Measurements from ENCODE around the gene SF3A2.

SF3A2 gene

DNA sequence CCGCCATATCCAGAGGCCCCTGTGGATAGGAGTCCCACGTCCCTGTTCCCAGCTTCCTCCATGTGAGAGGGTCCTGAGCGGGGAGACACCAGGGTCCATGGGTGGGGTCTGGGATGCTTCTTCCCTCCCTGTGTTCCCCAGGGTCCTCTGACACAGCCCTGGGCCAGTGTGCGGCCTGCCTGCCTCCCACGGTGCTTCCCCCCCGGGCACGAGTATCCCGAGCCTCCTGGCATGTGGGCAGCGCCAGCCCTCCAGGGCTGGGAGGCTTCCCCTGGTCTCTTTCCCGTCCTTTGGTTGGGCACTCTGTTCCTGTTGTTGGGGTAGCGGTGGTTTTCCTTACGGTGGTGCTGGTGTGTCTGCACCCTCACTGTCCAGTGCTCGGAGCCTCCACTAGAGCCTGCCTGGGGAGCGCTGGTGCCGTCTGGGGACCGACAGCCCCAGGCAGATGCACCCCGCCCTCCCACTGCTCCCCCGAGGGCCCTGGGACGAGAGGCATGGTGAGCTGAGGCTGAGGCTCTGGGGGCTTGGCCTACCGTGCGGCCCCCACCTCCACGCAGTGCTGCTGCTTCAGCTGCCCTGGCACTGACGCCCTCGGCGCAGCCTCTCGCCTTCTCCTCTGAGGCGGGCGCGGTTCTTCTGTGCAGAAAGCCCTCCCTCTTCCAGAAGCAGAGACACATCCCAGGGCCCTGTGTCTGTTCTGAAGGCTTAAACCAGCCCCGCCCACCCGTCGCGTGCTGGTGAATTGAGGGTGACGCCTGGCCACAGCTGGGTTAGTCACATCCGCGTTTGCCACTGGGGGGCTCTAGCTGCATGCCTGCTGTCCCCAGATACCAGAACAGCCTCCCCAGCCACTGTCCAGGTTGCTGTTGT, 28.4 kb upstream of the SF3A2 start:
- Histone ChIP-seq H3K4me3 (ENCODE audit: low read depth, low read length) (no peak overlapping the region), H3K36me3 (ENCODE audit: insufficient read depth, low read length) (no peaks in the 10 kb centered on the region), H2AFZ (ENCODE audit: low read length, unreplicated experiment) (no peak overlapping the region), H3K27ac (ENCODE audit: low read depth, low read length) (peak overlapping the region; percentile 76), H3K79me2 (ENCODE audit: control insufficient read depth, insufficient read depth, low read length, unreplicated experiment) (no peaks in the 10 kb centered on the region), H3K4me1 (ENCODE audit: control insufficient read depth, insufficient read depth, low read length, unreplicated experiment) (peaks cover 15% of the 10 kb centered on the region), H3K27me3 (ENCODE audit: insufficient read depth, low read length) (no peaks in the 10 kb centered on the region)

DNA sequence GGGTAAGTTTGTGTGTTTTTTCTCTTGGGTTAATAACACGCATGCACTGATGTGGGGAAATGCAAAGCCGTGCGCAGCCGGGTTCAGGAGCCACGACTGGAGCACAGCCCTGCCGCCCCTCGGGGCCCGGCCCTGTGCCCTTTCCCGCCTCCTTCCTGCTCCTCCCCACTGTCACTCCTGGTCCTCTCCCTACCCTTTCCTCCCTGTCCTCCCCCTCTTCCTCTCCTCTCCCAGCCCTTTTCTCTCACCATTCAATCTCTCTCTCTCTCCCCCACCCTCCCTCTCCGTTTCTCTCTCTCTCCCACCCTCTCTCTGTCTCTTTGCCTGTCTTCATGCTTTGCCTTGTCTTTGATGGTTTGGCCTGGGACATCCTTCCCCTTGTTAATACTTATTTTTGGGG, 27.6 kb upstream of the SF3A2 start:
- Histone ChIP-seq H3K4me1 (ENCODE audit: control insufficient read depth, insufficient read depth, low read length, unreplicated experiment) (peaks cover 15% of the 10 kb centered on the region), H3K36me3 (ENCODE audit: insufficient read depth, low read length) (no peaks in the 10 kb centered on the region), H3K27ac (ENCODE audit: low read depth, low read length) (peak overlapping the region; percentile 76)

DNA sequence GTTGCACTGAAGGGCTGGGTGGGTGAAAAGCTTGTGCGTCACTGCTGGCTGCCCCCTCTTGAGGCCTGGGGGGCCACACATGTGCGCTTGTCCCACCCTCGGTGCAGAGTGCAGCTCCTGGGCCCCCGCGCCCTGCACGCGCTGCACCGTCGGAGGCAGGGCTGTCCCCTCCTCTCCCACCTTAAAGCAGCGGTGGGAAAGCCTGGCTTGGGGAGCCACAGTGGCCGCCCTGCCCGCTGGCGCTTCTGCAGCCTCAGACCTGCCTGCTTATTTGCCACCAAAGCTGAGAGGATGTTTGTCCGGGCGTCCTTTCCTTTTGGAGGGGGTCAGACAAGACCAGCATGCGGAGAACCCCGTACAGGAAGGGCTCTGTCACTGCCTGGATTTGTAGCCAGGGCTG, 27.2 kb upstream of the SF3A2 start:
- Histone ChIP-seq H3K27ac (ENCODE audit: low read depth, low read length) (peak overlapping the region; percentile 76), H3K4me3 (ENCODE audit: low read depth, low read length) (no peak overlapping the region), H3K27me3 (ENCODE audit: insufficient read depth, low read length) (no peaks in the 10 kb centered on the region), H3K4me1 (ENCODE audit: control insufficient read depth, insufficient read depth, low read length, unreplicated experiment) (peaks cover 15% of the 10 kb centered on the region), H2AFZ (ENCODE audit: low read length, unreplicated experiment) (no peak overlapping the region), H3K36me3 (ENCODE audit: insufficient read depth, low read length) (no peaks in the 10 kb centered on the region), H3K79me2 (ENCODE audit: control insufficient read depth, insufficient read depth, low read length, unreplicated experiment) (no peaks in the 10 kb centered on the region)

More for the DNA sequence above, 27.6 kb upstream of the SF3A2 start:
- no peaks in the 10 kb centered on the region for H3K27me3 ChIP-seq (ENCODE audit: insufficient read depth, low read length)
- H3K79me2 ChIP-seq (ENCODE audit: control insufficient read depth, insufficient read depth, low read length, unreplicated experiment) = no peaks in the 10 kb centered on the region
- H3K4me3 ChIP-seq (ENCODE audit: low read depth, low read length) = no peak overlapping the region
- H2AFZ ChIP-seq (ENCODE audit: low read length, unreplicated experiment) = no peak overlapping the region

DNA sequence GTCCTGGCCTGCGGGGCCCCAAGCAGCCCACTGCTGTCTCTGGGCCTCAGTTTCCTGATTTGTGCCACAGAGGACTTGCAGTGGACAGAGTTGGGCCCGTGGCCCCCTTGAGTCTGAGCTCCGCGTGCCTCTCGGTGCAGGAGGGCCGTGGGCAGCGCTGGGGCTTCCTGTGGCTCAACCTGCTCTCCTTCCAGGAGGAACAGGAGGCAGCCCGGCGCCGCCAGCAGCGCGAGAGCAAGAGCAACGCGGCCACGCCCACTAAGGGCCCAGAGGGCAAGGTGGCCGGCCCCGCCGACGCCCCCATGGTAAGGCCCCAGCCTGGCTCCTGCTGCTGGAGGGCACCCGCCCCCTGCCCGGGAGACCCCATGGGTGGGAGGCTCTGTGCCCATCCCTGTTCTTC, 26.4 kb upstream of the SF3A2 start:
- no peak overlapping the region for H2AFZ ChIP-seq (ENCODE audit: low read length, unreplicated experiment)
- no peaks in the 10 kb centered on the region for H3K27me3 ChIP-seq (ENCODE audit: insufficient read depth, low read length)
- H3K4me1 ChIP-seq (ENCODE audit: control insufficient read depth, insufficient read depth, low read length, unreplicated experiment) = peaks cover 15% of the 10 kb centered on the region
- no peaks in the 10 kb centered on the region for H3K36me3 ChIP-seq (ENCODE audit: insufficient read depth, low read length)
- no peak overlapping the region for H3K4me3 ChIP-seq (ENCODE audit: low read depth, low read length)
- no peak overlapping the region for H3K27ac ChIP-seq (ENCODE audit: low read depth, low read length)
- no peaks in the 10 kb centered on the region for H3K79me2 ChIP-seq (ENCODE audit: control insufficient read depth, insufficient read depth, low read length, unreplicated experiment)

DNA sequence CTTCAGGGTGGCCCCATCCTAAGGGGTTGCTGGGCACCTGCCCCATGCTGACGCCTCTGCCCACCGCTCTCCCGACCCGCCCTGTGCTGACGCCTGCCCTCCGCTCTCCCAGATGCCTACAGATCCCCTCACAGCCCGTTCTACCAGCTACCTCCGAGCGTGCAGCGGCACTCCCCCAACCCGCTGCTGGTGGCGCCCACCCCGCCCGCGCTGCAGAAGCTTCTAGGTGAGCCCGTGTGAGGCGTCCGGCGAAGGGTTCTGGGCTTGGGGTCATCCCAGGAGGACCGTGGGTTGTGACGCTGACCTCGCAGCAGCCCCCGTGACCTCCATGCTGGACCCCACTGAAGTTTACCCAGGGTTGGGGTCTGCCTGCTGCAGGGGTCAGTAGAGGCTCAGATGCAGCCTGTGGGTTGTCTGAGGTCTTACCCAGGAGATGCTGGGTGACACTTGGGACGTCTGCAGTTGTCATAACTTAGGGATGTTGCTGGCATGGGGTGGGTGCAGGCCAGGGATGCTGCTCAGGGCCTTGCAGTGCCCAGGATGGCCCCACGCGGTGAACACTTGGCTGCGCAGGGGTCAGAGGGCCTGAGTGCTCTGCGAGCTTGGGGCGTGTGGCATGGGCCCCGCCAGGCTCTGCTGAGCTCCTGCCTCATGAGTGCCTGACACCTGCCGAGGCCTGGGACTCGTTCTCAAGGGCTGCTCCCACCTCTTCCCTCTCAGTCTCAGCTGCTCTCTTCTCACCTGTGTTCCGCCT, 25.5 kb upstream of the SF3A2 start:
- H3K4me3 ChIP-seq (ENCODE audit: low read depth, low read length) = no peak overlapping the region
- H3K79me2 ChIP-seq (ENCODE audit: control insufficient read depth, insufficient read depth, low read length, unreplicated experiment) = no peaks in the 10 kb centered on the region
- no peak overlapping the region for H3K27ac ChIP-seq (ENCODE audit: low read depth, low read length)
- H2AFZ ChIP-seq (ENCODE audit: low read length, unreplicated experiment) = no peak overlapping the region
- H3K36me3 ChIP-seq (ENCODE audit: insufficient read depth, low read length) = no peaks in the 10 kb centered on the region
- H3K4me1 ChIP-seq (ENCODE audit: control insufficient read depth, insufficient read depth, low read length, unreplicated experiment) = peaks cover 15% of the 10 kb centered on the region
- H3K27me3 ChIP-seq (ENCODE audit: insufficient read depth, low read length) = no peaks in the 10 kb centered on the region

DNA sequence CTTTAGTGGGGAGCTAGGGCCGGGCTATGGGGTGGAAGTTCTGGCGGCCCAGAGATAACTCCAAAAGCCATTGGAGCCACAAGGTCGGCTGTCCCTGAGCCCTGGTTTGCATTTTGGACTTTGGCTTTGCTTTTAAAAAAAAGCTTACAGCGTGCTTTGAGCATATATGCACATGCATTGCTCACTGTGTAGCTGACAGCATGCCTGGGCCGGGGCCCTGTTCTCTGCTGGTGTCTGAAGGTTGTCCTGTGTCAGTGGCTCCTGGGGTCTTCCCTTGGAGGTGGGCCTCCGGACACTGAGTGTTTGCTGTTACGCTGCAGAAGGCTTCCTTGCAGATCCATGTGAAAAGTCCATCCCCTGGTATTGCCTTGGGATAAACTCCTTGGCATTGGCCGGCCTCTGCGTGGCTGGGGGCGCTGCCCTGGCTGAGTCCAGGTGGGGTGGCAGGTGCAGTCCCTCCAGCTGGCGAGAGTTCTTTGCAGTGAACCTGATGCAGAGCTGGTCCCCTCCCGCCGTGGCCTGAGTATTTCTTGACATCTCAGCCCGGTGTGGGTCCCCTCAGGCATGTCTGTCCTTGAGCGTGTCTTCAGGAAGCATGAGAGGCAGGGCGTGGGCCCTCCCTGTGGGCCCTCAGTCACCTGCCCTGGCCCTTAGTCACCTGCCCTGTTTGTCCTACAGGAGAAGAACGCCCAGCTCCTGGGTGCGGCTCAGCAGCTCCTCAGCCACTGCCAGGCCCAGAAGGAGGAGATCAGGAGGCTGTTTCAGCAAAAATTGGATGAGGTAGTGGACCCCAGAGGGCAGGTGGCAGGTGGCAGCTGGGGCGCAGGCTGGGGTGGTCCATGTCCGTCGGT, 23.5 kb upstream of the SF3A2 start:
- no peak overlapping the region for H3K4me3 ChIP-seq (ENCODE audit: low read depth, low read length)
- H3K4me1 ChIP-seq (ENCODE audit: control insufficient read depth, insufficient read depth, low read length, unreplicated experiment) = peaks cover 10% of the 10 kb centered on the region
- no peaks in the 10 kb centered on the region for H3K79me2 ChIP-seq (ENCODE audit: control insufficient read depth, insufficient read depth, low read length, unreplicated experiment)
- H3K36me3 ChIP-seq (ENCODE audit: insufficient read depth, low read length) = no peaks in the 10 kb centered on the region
- H2AFZ ChIP-seq (ENCODE audit: low read length, unreplicated experiment) = no peak overlapping the region
- no peak overlapping the region for H3K27ac ChIP-seq (ENCODE audit: low read depth, low read length)
- H3K27me3 ChIP-seq (ENCODE audit: insufficient read depth, low read length) = no peaks in the 10 kb centered on the region

DNA sequence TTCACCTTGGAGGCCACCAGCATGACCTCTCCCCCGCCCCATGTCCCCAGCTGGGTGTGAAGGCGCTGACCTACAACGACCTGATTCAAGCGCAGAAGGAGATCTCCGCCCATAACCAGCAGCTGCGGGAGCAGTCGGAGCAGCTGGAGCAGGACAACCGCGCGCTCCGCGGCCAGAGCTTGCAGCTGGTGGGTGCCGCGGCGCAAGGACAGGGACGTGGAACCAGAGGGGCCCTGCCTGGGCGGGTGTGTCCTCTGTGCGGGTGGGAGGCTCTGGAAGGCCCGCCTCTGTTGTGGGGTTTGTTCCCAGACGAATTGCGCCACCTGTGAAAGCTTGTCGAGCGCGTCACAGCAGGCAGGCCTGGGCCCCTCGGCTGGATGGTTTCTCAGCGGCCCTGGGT, 22.8 kb upstream of the SF3A2 start:
- Histone ChIP-seq H3K4me1 (ENCODE audit: control insufficient read depth, insufficient read depth, low read length, unreplicated experiment) (peaks cover 4% of the 10 kb centered on the region), H3K36me3 (ENCODE audit: insufficient read depth, low read length) (no peaks in the 10 kb centered on the region)

DNA sequence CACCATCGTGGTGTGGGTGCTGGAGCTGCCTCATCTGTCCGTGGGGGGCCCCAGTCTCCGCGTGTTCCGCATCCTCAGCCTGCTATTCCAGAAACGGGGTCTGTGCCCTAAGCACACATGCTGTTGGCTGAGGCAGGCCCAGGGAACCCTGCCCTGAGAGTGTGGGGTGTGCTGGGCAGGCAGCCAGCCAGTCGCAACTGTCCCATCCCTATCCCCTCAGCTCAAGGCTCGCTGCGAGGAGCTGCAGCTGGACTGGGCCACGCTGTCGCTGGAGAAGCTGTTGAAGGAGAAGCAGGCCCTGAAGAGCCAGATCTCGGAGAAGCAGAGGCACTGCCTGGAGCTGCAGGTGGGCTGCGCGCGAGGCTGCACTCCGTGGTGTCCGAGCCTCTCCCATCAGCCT, 22.4 kb upstream of the SF3A2 start:
- Histone ChIP-seq H2AFZ (ENCODE audit: low read length, unreplicated experiment) (no peak overlapping the region), H3K4me1 (ENCODE audit: control insufficient read depth, insufficient read depth, low read length, unreplicated experiment) (no peaks in the 10 kb centered on the region), H3K36me3 (ENCODE audit: insufficient read depth, low read length) (no peaks in the 10 kb centered on the region), H3K27me3 (ENCODE audit: insufficient read depth, low read length) (no peaks in the 10 kb centered on the region), H3K27ac (ENCODE audit: low read depth, low read length) (no peak overlapping the region), H3K4me3 (ENCODE audit: low read depth, low read length) (no peak overlapping the region), H3K79me2 (ENCODE audit: control insufficient read depth, insufficient read depth, low read length, unreplicated experiment) (no peaks in the 10 kb centered on the region)

More for the DNA sequence above, 22.8 kb upstream of the SF3A2 start:
- no peak overlapping the region for H2AFZ ChIP-seq (ENCODE audit: low read length, unreplicated experiment)
- H3K4me3 ChIP-seq (ENCODE audit: low read depth, low read length) = no peak overlapping the region
- H3K27me3 ChIP-seq (ENCODE audit: insufficient read depth, low read length) = no peaks in the 10 kb centered on the region
- H3K27ac ChIP-seq (ENCODE audit: low read depth, low read length) = no peak overlapping the region
- no peaks in the 10 kb centered on the region for H3K79me2 ChIP-seq (ENCODE audit: control insufficient read depth, insufficient read depth, low read length, unreplicated experiment)

DNA sequence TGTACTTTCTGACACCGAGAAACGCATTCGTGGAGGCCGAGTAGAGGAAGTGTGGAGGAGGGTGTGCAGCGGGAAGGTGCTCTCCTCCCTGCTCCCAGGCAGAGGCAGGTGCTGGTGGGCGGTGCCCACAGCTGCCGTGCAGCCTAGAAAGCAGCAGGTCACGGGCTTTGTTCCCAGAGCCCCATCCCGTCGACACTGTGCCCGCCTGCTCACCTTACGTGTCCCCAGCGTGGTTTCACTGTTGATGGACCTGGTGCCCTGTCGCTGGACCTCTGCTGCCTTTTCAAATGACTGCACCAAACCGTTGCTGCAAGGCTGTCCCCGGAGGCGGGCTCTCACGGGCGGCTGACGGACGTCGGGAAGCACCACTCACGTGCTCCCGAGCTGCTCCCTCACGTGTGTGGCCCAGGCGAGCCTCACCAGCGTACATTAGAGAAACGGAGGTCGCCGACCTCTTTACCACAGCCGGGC, 21.3 kb upstream of the SF3A2 start:
- H2AFZ ChIP-seq (ENCODE audit: low read length, unreplicated experiment) = no peak overlapping the region
- no peaks in the 10 kb centered on the region for H3K4me1 ChIP-seq (ENCODE audit: control insufficient read depth, insufficient read depth, low read length, unreplicated experiment)
- no peaks in the 10 kb centered on the region for H3K36me3 ChIP-seq (ENCODE audit: insufficient read depth, low read length)
- H3K27me3 ChIP-seq (ENCODE audit: insufficient read depth, low read length) = no peaks in the 10 kb centered on the region
- H3K27ac ChIP-seq (ENCODE audit: low read depth, low read length) = no peak overlapping the region
- H3K79me2 ChIP-seq (ENCODE audit: control insufficient read depth, insufficient read depth, low read length, unreplicated experiment) = no peaks in the 10 kb centered on the region
- H3K4me3 ChIP-seq (ENCODE audit: low read depth, low read length) = no peak overlapping the region

Measured in ACC112 (cell line).